HG02798 (cell line): ENCODE measurements around the gene RABEP1.
"Not testable (repeated sequence)": the region's sequence is repeated elsewhere in the genome, so short reads cannot be mapped to it uniquely, and the experiment has no call there.

ENCODE experiments used
- ATAC-seq: cut with Tn5 transposase; IDR thresholded peaks from one replicate; pipeline ENCODE4 v1.9.1; 2021; ENCODE audit warnings: mild to moderate bottlenecking; ENCODE audit not compliant: unreplicated experiment, poor library complexity

RABEP1 gene

DNA sequence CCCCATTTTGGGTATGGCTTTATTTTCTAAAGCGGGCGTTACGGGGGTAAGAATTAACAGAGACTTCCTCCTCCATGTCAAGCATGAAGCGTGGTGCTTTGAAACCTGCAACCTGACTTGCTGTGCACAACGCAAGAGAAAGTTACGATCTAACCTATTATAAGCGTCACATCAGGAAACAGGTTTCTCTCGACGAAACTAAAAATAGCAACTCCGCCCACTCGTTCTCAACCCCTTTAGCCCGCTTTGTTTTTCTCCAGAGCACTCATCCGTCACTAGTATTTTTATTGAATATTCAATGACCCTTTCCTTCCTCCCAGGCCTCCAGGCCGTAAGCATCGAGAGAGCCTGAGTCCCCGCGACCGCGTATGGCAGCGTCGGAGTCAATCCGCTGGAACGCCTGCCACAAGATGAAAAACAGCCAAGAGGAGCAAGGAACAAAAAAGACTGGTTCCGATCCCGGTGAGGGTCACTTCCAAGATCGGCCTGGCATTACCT lies 136.8 kb downstream of the RABEP1 start:
- no peak for ATAC-seq

GRCh38 chr17:5419356-5419958 lies 137.4 kb downstream of the RABEP1 start, which contains the start of gene NUP88:
Gene NUP88, minus strand, starts transcription at chr17:5419662. Its CDS starts 12 bp downstream, at chr17:5419650.
- peak; percentile 94 for ATAC-seq

- peak; percentile 60 for ATAC-seq
Observed at GRCh38 chr17:5419959-5420653, 138.0 kb downstream of the RABEP1 start, which contains the start of gene RPAIN. Gene RPAIN, plus strand, starts transcription at chr17:5420182. Its CDS starts 29 bp downstream, at chr17:5420211.

DNA sequence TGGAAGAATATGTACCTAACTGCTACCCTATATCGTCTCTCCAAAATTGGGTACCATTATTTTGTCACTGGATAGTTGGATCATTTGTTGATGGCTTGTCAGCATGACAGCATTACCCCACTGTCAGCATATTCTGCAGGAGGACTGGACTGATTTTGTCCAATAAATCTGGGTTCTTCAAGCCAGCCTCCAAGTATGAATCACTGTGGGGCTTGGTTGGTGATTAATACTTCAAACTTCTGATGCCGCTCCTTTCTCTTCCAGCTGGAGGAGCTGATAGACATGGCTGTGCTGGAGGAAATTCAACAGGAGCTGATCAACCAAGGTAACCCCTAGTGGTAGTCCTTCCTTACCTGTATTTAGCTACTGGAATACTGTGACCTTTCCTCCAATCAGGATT lies 140.4 kb downstream of the RABEP1 start:
- no peak for ATAC-seq

GRCh38 chr17:5424909-5425308 lies 142.8 kb downstream of the RABEP1 start:
- no peak for ATAC-seq

- ATAC-seq: no peak
Observed at GRCh38 chr17:5425826-5426225, 143.7 kb downstream of the RABEP1 start.

DNA sequence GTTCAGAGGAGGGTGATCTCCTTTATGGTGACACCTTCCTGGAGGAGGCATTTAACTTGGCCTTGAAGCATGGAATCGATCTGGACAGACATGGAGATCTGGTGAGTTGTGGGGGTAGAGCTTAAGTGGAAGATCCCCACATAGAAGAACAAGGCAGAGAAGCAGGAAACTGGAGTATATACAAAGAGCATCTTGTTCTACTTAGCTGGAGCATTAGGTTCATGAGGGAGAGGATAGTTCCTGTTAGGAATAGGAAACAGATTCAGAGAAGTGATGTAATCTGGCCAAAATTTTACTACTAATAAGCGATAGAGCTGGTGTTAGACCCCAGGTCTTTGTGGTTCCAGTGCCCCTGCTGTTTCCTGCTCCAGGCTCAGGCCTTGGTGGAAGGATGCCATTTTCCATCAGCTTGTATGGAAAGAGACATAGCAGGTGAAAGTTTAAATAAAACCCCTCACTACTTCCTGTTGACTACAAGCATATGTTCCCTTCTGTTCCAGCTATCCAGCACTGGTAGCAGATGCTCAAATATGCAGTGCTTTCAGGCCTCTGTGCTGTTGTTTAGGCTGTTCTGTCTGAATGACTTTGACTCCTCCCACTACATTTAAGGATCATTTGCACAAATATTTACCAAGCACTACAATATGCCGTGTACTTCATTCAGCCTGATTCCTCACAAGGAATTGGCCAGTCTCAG lies 147.3 kb downstream of the RABEP1 start:
- ATAC-seq: no peak

- ATAC-seq: no peak
Observed at GRCh38 chr17:5430413-5430999, 148.4 kb downstream of the RABEP1 start.

- ATAC-seq: not testable (repeated sequence)
Observed at GRCh38 chr17:5431234-5431633, 149.2 kb downstream of the RABEP1 start.

DNA sequence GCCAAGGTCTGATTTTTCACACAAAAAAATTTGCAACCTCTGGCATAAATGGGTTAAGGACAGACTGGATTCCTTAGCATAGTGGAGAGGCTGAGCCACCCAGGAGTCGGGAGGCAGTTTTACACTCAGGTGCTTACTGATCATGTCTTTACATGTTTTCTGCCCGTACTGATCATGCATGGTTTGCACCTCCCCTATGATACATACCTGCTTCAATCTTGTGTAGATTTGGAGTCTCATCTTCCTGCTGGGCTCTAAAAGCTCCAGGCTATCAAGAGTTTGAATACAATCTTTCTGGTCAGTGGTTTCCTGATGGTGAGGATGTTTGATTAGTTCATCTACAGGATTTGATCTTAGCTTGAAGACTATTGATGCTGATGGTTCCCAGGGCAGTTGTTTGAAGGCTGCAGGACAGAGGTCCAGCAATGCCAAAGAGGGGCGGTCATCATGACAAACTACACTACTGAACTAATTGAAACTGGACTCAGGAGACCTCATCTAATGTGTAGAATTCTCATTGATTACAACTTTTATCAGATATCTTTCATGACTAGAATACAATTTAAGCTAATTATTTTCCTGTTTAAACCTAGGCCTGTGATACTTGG lies 150.0 kb downstream of the RABEP1 start:
- ATAC-seq: no peak

DNA sequence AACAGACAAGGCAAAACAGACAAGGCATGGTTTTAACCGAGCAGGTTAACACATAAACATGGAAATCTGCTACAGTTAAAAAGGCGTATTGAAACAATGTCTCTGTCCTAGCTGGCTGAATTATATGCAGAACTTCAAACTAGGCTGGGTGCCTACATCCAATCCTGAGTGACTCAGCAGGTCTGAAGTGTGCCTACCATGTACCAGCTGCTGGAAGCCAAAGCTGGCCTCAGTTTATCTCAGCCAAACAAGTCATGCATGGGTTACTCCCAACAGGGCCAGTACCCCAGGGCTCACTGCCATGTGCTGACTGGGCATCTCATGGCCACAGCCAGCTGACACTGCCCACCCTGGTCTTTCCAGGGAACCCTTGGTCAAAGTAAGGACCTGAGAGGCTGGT lies 152.9 kb downstream of the RABEP1 start:
- ATAC-seq: no peak
